Measurements from ENCODE around the gene MAPK6.

DNA sequence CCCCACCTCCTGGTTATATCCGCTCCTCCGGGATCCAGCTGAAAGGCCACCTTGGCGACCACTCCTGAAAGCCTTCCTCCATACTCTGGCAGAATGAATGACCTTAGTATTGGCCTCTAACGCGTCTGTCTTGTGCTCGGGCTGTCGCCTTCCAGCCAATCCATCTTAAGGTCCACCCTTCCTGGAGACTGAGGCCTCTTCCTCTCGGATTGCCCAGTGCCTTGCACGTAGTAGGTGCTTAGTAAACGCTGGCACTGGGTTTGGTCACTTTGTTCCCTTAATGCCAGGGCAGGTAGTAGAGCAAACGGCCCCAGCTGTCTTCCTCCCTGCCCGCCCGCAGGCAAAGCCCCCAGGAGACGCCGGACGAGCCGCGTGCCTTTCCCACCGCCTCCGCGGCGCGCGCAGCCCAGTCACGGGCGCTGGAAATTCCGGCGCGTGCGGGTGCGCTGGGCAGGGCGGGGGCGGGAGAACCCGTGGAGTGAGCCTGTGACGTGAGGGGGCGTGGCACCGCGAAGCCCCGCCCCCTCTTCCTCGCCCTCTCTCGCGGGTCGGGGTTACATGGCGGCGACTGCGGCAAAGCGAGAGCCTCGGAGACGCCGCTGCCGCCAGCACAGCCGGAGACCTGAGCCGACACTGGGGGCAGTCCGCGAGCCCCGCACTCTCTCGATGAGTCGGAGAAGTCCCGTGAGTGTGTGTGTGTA is at the start of gene MAPK6:
- TF ChIP-seq, protein P1, sequence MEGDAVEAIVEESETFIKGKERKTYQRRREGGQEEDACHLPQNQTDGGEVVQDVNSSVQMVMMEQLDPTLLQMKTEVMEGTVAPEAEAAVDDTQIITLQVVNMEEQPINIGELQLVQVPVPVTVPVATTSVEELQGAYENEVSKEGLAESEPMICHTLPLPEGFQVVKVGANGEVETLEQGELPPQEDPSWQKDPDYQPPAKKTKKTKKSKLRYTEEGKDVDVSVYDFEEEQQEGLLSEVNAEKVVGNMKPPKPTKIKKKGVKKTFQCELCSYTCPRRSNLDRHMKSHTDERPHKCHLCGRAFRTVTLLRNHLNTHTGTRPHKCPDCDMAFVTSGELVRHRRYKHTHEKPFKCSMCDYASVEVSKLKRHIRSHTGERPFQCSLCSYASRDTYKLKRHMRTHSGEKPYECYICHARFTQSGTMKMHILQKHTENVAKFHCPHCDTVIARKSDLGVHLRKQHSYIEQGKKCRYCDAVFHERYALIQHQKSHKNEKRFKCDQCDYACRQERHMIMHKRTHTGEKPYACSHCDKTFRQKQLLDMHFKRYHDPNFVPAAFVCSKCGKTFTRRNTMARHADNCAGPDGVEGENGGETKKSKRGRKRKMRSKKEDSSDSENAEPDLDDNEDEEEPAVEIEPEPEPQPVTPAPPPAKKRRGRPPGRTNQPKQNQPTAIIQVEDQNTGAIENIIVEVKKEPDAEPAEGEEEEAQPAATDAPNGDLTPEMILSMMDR (conservative IDR thresholded peaks at IDR 0.05; ENCODE audit: low read depth, low read length) = no peak
- peak; percentile 97 for TF ChIP-seq MAZ (IDR thresholded peaks at IDR 0.05; ENCODE audit: borderline replicate concordance, low read depth, low read length)
- TF ChIP-seq CEBPB (IDR thresholded peaks at IDR 0.05; ENCODE audit: low read depth, low read length) = no peak
- TF ChIP-seq RAD21 (IDR thresholded peaks at IDR 0.05; ENCODE audit: low read length) = no peak
- TF ChIP-seq POLR2A (IDR thresholded peaks at IDR 0.05; ENCODE audit: low read depth, low read length) = peak; percentile 97
- TF ChIP-seq, protein P2, sequence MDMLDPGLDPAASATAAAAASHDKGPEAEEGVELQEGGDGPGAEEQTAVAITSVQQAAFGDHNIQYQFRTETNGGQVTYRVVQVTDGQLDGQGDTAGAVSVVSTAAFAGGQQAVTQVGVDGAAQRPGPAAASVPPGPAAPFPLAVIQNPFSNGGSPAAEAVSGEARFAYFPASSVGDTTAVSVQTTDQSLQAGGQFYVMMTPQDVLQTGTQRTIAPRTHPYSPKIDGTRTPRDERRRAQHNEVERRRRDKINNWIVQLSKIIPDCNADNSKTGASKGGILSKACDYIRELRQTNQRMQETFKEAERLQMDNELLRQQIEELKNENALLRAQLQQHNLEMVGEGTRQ (IDR thresholded peaks at IDR 0.05; ENCODE audit: low read depth, low read length) = peak; percentile 78
- TF ChIP-seq RFX5 (IDR thresholded peaks at IDR 0.05; ENCODE audit: low read depth, low read length) = no peak

Measured in IMR-90 (cell line).